DND-41 (cell line): ENCODE data around the gene INPP5F.

ENCODE experiments used
- CTCF ChIP-seq: IDR thresholded peaks from 2 replicates; pipeline ENCODE4 v1.5.1; 2012; ENCODE audit warnings: borderline replicate concordance, low read length, moderate library complexity, mild to moderate bottlenecking; ENCODE audit not compliant: poor library complexity, severe bottlenecking; ENCODE audit errors: extremely low read depth
- EZH2 ChIP-seq: IDR thresholded peaks from 3 replicates; pipeline ENCODE4 v1.6.1; 2012; ENCODE audit warnings: borderline replicate concordance, low read depth, mild to moderate bottlenecking, moderate library complexity, low read length, inconsistent platforms; ENCODE audit not compliant: severe bottlenecking

- no peak for TF ChIP-seq CTCF
- TF ChIP-seq EZH2: no peak
Measured at GRCh38 chr10:119818889-119819270, 93.0 kb downstream of the INPP5F start.
